ENCODE data around the gene EFTUD2. TPM values are rescaled to one million over a fixed set of nuclear protein-coding genes. Genes with fewer than 3 reads are reported as not detected.

Gene EFTUD2
- total RNA-seq, 4 donors from 2014 or later = 37.4 to 136 (median 65.4) TPM

DNA sequence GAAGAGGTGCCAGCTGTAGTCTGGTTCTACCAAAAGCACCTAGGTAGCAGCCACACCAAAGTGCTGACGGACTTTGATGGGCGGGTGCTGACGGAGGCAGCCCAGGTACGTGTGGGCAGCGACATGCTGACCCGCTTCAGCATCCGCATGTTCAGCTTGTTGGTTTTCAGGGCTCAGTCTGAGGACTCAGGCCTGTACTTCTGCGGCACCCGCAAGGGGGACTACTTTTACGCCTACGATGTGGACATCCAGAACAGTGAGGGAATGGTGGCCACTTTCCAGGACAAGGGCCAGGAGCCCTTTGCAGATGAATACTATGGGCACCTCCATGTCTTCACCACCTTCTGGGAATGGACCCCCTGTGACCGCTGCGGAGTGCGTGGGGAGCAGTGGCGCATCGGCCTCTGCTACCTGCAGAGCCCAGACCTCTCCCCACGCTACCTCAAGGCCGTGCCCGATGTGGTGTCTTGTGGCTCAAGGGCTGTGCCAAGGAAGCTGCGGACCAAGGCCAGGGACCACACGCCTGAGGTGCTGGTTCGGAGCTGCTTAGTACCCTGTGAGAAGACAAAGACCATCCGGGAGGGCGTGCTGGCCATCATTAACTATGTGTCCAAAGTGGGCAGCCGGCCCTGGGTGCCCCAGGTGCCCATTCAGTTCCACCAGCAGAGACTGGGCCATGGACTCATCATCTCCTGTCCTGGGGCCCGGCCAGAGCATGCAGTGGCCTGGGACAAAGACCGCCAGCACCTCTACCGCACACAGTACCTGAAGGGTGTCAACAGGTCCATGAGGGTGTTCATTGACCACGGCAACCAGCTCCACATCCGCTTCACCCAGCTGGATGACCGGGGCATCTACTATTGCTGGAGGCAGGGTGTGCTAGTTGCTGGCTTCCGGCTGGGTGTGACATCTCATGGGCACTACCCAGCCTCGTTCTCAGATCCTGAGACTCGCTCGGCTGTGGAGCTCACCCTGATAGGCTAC lies 5.0 kb upstream of the EFTUD2 start:
- intact Hi-C loops (cut with DNase I; ENCODE audit: low total_unique reads) (no loop called here), in situ Hi-C loops (cut with MboI; ENCODE audit: low pct_ligation_motif_present in 1 of 4, low pct_unique_long_range_greater_than_20kb in 1 of 4, low sequenced_read_pairs in 3 of 4) (no loop called here)
- Histone ChIP-seq H3K27ac (no peak overlapping the region), H3K36me3 (no peaks in the 10 kb centered on the region), H3K4me1 (peaks cover 7 to 21% (median 19%) of the 10 kb centered on the region in 4 donors), H3K9me3 (no peaks in the 10 kb centered on the region), H3K4me3 (no peak overlapping the region), H3K27me3 (no peaks in the 10 kb centered on the region)
- 93 to 96% methylated on average over 5 to 32 of the region's 35 CpGs for WGBS, 2 donors (ENCODE audit: low coverage in 1 of 2)
- TF ChIP-seq POLR2AphosphoS5 (IDR thresholded peaks at IDR 0.05) = no peak
- TF ChIP-seq, protein P1, sequence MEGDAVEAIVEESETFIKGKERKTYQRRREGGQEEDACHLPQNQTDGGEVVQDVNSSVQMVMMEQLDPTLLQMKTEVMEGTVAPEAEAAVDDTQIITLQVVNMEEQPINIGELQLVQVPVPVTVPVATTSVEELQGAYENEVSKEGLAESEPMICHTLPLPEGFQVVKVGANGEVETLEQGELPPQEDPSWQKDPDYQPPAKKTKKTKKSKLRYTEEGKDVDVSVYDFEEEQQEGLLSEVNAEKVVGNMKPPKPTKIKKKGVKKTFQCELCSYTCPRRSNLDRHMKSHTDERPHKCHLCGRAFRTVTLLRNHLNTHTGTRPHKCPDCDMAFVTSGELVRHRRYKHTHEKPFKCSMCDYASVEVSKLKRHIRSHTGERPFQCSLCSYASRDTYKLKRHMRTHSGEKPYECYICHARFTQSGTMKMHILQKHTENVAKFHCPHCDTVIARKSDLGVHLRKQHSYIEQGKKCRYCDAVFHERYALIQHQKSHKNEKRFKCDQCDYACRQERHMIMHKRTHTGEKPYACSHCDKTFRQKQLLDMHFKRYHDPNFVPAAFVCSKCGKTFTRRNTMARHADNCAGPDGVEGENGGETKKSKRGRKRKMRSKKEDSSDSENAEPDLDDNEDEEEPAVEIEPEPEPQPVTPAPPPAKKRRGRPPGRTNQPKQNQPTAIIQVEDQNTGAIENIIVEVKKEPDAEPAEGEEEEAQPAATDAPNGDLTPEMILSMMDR (IDR thresholded peaks at IDR 0.05) = no peak
- TF ChIP-seq EP300 (IDR thresholded peaks at IDR 0.05; ENCODE audit: low read depth) = no peak
- TF ChIP-seq POLR2A (IDR thresholded peaks at IDR 0.05) = no peak
- no peak for DNase-seq

DNA sequence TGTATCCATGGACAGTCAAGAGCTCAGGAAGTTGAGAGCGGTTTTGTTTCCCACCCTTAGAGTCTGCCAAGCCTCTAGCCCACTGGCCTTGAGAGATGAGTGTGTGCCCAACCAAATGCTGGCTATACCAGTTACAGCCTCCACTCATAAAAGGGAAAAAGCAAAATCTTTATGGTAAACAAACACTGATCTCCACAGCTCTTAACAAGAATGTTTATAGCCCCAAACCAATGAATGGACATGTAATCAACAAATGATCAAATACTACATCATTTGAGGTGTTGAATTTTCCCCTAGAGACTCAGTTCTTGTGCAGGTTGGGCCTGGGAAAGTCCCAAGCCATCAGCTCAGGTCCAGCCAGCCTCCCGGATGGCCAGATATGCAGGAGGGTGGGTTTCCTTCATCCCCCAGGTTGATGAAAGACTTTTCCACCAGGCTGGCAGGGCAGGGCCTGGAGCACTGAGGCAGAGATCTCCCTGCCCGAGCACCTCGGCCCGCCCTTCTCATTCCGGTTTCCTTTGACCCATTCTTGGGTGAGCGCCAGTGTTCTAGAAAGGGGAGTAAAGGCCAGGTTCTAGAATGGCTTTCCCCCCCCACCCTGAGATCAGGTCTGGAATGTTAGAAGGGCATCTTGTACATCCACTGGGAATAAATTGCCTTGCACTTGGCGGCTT lies 3.9 kb upstream of the EFTUD2 start:
- DNase-seq = no peak
- no peaks in the 10 kb centered on the region for H3K36me3 ChIP-seq
- TF ChIP-seq POLR2A (IDR thresholded peaks at IDR 0.05) (no peak), POLR2AphosphoS5 (IDR thresholded peaks at IDR 0.05) (no peak), EP300 (IDR thresholded peaks at IDR 0.05; ENCODE audit: low read depth) (no peak)
- TF ChIP-seq, protein P1 (IDR thresholded peaks at IDR 0.05) = no peak
- no peak overlapping the region for H3K4me3 ChIP-seq
- H3K27me3 ChIP-seq = no peaks in the 10 kb centered on the region
- intact Hi-C loops (cut with DNase I; ENCODE audit: low total_unique reads) (no loop called here), in situ Hi-C loops (cut with MboI; ENCODE audit: low pct_ligation_motif_present in 1 of 4, low pct_unique_long_range_greater_than_20kb in 1 of 4, low sequenced_read_pairs in 3 of 4) (no loop called here)
- 74 to 83% methylated on average over 1 to 8 of the region's 8 CpGs for WGBS, 2 donors (ENCODE audit: low coverage in 1 of 2)
- H3K9me3 ChIP-seq = no peaks in the 10 kb centered on the region
- no peak overlapping the region for H3K27ac ChIP-seq
- H3K4me1 ChIP-seq = peaks cover 12 to 28% (median 24%) of the 10 kb centered on the region in 4 donors

DNA sequence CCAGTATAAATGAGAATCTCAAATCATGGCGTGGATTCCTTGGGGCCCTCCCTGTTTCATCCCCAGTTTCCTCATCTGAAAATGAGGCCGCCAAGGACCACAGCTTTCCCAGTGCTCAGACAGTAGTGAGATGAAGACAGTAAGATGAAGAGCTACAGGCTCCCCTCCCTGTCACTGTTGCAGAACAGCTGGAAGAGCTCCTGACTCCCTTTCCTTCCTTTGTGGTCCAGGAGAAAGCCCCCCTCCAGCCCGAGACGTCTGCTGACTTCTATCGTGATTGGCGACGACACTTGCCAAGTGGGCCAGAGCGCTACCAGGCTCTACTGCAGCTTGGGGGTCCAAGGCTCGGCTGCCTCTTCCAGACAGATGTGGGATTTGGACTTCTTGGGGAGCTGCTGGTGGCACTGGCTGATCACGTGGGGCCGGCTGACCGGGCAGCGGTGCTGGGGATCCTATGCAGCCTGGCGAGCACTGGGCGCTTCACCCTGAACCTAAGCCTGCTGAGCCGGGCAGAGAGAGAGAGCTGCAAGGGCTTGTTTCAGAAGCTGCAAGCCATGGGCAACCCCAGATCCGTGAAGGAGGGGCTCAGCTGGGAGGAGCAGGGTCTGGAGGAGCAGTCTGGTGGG lies 3.0 kb upstream of the EFTUD2 start:
- DNase-seq = no peak
- no peak overlapping the region for H3K4me3 ChIP-seq
- TF ChIP-seq, protein P1 (IDR thresholded peaks at IDR 0.05) = no peak
- TF ChIP-seq POLR2AphosphoS5 (IDR thresholded peaks at IDR 0.05) = no peak
- TF ChIP-seq POLR2A (IDR thresholded peaks at IDR 0.05) = no peak
- TF ChIP-seq EP300 (IDR thresholded peaks at IDR 0.05; ENCODE audit: low read depth) = no peak
- peaks cover 15 to 37% (median 30%) of the 10 kb centered on the region in 4 donors for H3K4me1 ChIP-seq
- intact Hi-C loops (cut with DNase I; ENCODE audit: low total_unique reads) = no loop called here
- H3K27ac ChIP-seq = no peak overlapping the region
- H3K9me3 ChIP-seq = no peaks in the 10 kb centered on the region
- in situ Hi-C loops (cut with MboI; ENCODE audit: low pct_ligation_motif_present in 1 of 4, low pct_unique_long_range_greater_than_20kb in 1 of 4, low sequenced_read_pairs in 3 of 4) = no loop called here
- H3K36me3 ChIP-seq = no peaks in the 10 kb centered on the region
- 91% methylated on average over 14 of the region's 17 CpGs; no CpG with 5 or more reads in 1 of the 2 donors for WGBS, 2 donors (ENCODE audit: low coverage in 1 of 2)
- no peaks in the 10 kb centered on the region for H3K27me3 ChIP-seq
